ENCODE measurements around the gene CENPO.

The CENPO gene, protein sequence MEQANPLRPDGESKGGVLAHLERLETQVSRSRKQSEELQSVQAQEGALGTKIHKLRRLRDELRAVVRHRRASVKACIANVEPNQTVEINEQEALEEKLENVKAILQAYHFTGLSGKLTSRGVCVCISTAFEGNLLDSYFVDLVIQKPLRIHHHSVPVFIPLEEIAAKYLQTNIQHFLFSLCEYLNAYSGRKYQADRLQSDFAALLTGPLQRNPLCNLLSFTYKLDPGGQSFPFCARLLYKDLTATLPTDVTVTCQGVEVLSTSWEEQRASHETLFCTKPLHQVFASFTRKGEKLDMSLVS

GRCh38 chr2:24792874-24793760 is at the start of gene CENPO, which contains the start of gene PTRHD1:
TSS of gene CENPO (plus strand) at chr2:24793425. CDS start at chr2:24793920, 495 bp downstream.
TSS of gene PTRHD1 (minus strand) at chr2:24793391. CDS start at chr2:24793377, 14 bp downstream.
- DNase-seq (ENCODE audit: low read depth), result peak; percentile 92

GRCh38 chr2:24743924-24744323 is 49.3 kb upstream of the CENPO start:
- no peak for DNase-seq (ENCODE audit: low read depth)

DNA sequence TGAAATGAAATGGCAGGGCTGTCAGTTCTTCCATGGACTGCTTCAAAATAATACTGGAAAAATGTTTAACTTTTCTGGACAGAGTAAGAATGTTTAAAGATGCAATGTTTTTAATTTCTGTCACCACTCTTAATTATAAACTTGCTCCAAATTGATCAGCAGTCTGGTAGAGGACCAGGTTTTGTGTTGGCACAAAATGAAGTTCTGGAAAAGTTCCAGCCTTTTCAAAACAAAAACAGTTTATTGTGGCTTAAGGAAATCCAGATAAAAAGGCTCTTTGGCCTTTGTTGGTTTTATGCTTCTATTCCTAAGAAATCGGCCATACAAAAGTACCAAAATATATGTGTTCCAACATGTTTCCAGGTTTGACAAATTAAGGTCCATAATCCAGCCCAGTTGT is 48.9 kb upstream of the CENPO start:
- no peak for DNase-seq (ENCODE audit: low read depth)

GRCh38 chr2:24745825-24746224 is 47.4 kb upstream of the CENPO start:
- no peak for DNase-seq (ENCODE audit: low read depth)

- no peak for DNase-seq (ENCODE audit: low read depth)
Observed at GRCh38 chr2:24747299-24747698, 45.9 kb upstream of the CENPO start.

- no peak for DNase-seq (ENCODE audit: low read depth)
Observed at GRCh38 chr2:24749069-24749691, 44.0 kb upstream of the CENPO start.

DNA sequence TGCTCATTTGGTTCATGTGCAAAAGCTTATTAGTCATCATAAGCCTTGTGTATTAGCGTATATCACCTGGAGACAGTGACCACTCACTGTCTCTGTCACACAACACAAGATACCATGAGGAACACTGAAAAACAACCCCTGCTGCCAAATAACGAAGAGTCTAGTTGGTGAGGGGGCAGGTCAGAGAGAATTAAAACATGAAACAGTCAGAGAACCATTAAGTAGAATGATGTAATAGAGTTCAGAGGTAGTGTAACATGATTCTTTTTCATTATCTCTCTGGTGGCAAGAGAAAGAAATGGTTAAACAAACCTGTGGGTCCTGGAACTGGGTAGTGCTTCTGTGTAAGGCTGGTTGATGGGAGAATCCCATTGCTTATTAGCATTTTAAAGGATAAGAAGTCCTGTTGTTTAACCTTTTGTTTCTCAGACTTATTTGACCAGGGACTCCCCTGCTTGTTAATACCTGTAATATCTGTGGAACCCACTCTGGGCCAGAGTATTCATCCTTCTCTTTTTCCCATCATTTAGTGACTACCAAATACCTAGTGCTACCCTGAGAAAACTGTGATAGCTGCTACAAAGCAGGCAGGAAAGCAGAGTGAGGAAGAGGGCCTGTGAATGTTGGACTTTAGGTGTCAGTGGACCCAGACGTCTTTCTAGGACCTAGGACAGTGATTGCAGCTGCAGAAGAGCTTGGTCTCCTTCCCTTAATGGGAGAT is 38.1 kb upstream of the CENPO start:
- no peak for DNase-seq (ENCODE audit: low read depth)

DNA sequence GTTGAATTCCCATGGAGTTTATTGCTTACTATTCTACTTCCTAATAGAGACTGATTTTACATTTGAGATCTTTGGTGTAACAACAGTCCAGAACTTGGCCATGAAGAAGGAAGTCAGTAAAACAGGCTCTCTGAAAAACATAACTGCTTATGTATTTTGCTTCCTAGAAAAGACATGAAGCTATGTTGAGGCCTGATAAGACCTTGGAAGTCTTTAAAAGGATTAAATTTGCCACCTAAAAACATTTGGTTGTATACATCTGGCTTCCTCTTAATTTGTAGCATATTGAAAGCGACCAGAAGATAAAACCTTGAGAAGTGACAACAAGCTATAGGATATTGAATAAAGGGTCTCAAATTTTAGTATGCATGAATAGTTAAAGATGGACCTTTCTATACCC is 36.4 kb upstream of the CENPO start:
- no peak for DNase-seq (ENCODE audit: low read depth)

DNA sequence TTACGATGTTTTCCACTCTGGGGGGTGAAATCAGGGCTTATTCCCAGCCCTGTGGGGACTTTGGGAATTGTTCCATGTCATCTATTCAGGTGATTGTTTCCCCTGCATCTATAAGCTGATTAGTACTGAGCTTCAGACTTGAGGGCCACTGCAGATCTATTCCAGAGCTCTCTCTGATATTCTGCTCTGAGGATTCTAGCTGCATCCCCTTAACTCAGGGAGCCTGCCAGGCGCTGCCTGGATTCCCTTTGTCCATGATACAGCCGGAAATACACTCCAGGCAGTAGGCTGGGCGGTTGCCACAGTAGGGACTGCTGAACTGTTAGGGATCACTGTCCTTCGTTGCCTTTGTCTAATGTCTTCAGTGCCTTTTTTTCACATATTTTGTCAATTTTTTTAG is 31.4 kb upstream of the CENPO start:
- no peak for DNase-seq (ENCODE audit: low read depth)

DNA sequence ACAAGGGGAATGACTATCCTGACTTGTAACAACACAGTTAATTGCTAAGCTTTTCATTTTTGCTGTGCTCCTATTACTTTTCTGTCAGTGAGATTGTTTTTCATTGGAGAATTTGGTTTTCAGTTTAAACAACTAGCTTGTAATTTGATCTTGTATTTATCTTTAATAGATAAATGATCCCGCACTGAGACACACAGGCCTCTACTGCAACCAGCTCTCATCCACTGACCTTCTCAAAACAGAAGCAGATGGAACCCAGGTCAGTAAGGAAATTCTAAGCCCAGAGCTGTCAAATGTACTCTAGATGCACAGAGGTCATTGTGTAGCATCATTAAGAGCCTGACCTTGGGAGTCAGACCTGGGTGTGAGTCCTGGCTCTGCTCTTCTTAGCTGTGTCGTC is 30.7 kb upstream of the CENPO start:
- no peak for DNase-seq (ENCODE audit: low read depth)

- DNase-seq (ENCODE audit: low read depth), result no peak
Observed at GRCh38 chr2:24763843-24764242, 29.4 kb upstream of the CENPO start.

DNA sequence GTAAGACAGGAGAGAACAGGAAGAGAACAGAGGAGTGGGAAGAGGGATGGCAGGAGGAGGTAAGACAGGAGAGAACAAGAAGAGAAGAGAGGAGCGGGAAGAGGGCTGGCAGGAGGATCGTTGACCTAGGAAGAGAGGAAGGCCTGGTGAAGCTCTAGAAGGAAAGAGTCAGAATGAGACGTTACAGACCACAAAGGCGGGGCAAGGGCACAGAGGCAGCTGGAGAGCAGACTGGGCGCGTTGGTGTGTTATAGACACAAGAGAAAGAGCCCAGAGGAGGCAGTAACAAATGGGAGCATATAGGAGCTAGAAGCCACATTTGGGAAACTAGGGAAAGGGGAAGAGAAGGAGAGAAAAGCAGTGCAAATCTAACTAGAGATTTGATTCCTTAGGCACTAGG is 26.6 kb upstream of the CENPO start:
- no peak for DNase-seq (ENCODE audit: low read depth)

DNA sequence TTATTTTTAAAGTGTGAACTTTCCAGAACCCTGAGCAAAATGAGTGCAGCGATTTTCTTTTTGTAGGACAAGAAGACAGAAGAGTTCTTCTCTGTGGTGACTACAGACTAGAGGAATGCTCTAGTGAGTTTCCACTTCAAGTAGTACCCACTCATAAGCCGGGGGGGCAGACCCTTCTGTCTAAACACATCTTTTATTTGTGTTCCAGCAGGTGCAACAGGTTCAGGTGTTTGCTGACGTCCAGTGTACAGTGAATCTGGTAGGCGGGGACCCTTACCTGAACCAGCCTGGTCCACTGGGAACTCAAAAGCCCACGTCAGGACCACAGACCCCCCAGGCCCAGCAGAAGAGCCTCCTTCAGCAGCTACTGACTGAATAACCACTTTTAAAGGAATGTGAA is 25.2 kb upstream of the CENPO start:
- no peak for DNase-seq (ENCODE audit: low read depth)

GRCh38 chr2:24768601-24769000 is 24.6 kb upstream of the CENPO start:
- no peak for DNase-seq (ENCODE audit: low read depth)

DNA sequence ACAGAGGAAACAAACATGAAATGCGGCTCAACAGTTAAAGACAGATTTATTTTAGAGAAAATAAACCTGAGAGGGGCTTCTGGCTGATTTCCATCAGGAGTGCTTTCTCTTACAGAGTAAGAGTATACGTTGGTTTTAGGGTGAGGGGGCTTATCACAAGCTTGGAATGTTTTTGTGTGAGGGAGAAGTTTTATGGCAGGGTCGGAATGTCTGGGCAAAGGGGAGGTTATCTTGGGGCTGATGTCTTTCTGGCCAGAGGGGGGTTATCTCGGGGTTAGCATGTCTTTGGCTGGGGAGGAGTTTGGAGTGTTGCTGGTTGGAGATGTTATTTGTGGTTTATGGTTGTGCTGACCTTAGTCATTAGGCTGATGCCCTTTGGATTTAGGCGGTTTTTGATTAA is 22.2 kb upstream of the CENPO start:
- no peak for DNase-seq (ENCODE audit: low read depth)

DNA sequence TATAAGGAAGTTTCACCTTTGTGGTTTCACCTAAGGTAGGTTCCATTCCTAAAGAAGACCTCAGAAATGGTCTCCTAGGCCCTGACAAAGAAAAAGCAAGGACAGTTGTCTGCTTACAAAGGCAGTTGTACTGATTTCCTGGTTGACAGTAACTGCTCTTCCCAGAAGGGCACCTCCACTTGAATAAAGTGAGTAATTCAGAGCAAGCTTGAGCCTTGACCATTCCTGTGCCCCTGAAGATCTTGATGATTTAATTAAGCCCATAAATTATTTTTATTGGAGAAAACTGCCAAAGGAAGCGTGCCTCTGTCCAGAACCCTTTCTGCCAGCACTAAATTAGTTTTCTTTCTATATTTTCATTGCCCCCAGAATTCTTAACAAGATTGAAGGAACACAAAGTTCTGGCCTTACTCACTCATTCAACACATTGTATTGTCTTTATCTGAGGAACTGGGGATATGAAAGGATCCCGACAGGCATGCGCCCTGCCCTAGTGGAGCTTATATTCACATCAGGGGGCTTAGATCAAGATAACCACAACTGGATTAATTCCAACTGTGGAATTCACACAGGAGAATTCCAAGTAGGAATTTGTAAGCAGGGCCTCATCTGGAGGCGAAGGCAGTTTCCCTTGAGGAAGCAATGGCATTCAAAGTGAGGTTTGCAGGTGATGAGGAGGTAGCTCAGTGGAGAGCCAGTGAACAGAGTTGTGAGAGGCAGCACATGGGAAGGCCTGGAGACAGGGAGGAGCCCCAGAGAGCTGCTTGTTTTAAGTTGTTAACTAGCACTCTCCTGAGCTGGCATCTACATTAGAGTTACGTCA is 21.2 kb upstream of the CENPO start:
- no peak for DNase-seq (ENCODE audit: low read depth)

GRCh38 chr2:24774373-24774772 is 18.9 kb upstream of the CENPO start:
- no peak for DNase-seq (ENCODE audit: low read depth)

DNA sequence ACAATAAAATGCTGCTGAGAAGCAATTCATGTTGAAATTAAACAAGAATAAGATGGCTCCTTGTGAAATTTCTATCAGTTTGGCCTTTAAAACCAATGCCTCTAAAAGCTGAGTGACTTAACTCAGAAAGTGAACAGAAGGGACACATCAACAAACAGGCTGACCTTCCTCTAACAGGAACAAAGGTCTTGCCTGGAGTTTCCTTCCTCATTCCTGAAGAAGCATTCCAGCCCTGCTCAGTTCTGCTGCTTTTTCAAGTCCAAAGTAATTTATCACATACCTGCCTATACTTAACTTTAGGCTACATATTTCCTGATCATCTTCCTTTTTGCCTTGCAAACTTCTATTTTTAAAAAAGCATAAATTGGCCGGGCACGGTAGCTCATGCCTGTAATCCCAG is 14.1 kb upstream of the CENPO start:
- DNase-seq (ENCODE audit: low read depth), result no peak

- DNase-seq (ENCODE audit: low read depth), result no peak
Observed at GRCh38 chr2:24783641-24784040, 9.6 kb upstream of the CENPO start.

DNA sequence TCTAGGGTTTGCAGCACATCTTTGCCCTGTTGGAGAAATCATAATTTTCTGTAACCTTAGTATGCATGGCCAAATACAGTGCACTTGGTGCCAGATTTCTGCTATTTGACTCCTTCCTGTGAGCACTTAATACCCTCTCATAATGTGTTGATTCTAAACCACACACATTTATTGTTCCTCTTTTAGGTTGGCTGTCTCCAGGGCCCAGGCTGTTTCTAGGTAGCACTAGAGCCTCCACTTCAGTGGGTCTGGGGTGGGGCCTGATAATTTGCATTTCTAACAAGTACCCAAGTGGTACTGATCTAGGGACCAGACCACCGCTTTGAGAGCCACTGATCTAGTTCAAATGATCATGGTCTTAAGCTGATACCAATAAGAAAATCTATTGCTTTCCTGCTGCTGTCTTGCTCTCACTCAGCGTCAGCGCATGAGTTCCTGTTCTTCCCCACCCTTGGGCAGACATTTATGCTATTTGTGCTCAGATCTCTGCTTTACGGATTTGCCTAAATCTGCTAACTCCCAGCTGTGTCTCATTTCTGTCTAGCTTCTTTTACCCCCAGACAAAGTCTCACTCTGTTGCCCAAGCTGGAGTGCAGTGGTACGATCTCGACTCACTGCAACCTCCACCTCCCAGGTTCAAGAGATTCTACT is 7.4 kb upstream of the CENPO start:
- DNase-seq (ENCODE audit: low read depth), result no peak

GRCh38 chr2:24787532-24787931 is 5.7 kb upstream of the CENPO start:
- DNase-seq (ENCODE audit: low read depth), result no peak

All from stimulated activated CD4-positive, alpha-beta T cell treated with anti-CD3 and anti-CD28 coated beads, Interleukin-2, amount 100 ng/mL, for 4 hours (primary cell).